Stimulated activated naive B cell treated with anti-CD40 and anti-IgM and Interleukin-4, amounts not matched to agents 10 μg/mL and 1 μg/mL and 100 μg/mL, for 72 hours (primary cell): ENCODE results near the gene CFAP99.

Experiments
- ATAC-seq, 2 donors: fragments of 150-1000 bp; cut with Tn5 transposase; replicated peaks; 2 replicates each; pipeline ENCODE4 v1.10.0; 2021; ENCODE audit warnings: moderate library complexity in 1 of 2
- DNase-seq: peaks from one replicate; pipeline ENCODE4 v3.0.0; 2021
- H3K27ac Mint-ChIP-seq: one replicate; pipeline ENCODE4 v1.8.0; 2022; ENCODE audit warnings: mild to moderate bottlenecking, mixed read lengths
- H3K27me3 Mint-ChIP-seq, 2 donors: one replicate each; pipeline ENCODE4 v1.8.0; 2022; ENCODE audit warnings: mixed read lengths in 2 of 2
- H3K36me3 Mint-ChIP-seq, 2 donors: one replicate each; pipeline ENCODE4 v1.8.0; 2022; ENCODE audit warnings: mixed read lengths in 2 of 2, mild to moderate bottlenecking in 1 of 2
- H3K4me1 Mint-ChIP-seq, 2 donors: one replicate each; pipeline ENCODE4 v1.8.0; 2022; ENCODE audit warnings: mixed read lengths in 2 of 2, mild to moderate bottlenecking in 1 of 2
- H3K4me3 Mint-ChIP-seq, 2 donors: one replicate each; pipeline ENCODE4 v1.8.0; 2022; ENCODE audit warnings: mild to moderate bottlenecking in 2 of 2, mixed read lengths in 2 of 2, moderate library complexity in 1 of 2
- H3K9me3 Mint-ChIP-seq, 2 donors: one replicate each; pipeline ENCODE4 v1.8.0; 2022; ENCODE audit warnings: mixed read lengths in 2 of 2, mild to moderate bottlenecking in 1 of 2

Gene CFAP99

DNA sequence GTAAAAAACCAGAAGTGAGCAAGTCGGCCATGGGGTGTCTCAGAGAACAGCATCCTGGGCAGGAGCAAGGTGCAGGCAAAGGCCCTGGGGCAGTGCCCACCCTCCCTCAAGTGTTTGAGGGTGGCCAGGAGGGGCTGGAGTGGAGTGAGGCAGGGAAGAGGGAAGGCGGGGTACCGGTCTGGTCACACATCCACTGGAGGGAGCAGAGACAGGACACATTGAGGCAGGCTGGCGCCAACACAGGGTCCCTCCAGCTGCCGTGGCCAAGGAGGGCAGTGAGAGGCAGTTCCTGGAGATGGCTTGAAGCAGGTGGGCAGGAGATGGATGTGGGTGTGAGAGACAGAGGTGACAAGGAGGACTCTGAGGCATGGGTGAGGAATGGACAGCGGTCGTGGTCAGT, 29.8 kb downstream of the CFAP99 start:
- H3K4me1 Mint-ChIP-seq, result no peaks in the 10 kb centered on the region
- DNase-seq, result no peak
- no peak overlapping the region for H3K27ac Mint-ChIP-seq
- no peaks in the 10 kb centered on the region for H3K9me3 Mint-ChIP-seq
- no peak for ATAC-seq
- no peak overlapping the region for H3K4me3 Mint-ChIP-seq
- no peaks in the 10 kb centered on the region for H3K36me3 Mint-ChIP-seq
- H3K27me3 Mint-ChIP-seq, result no peaks in the 10 kb centered on the region

DNA sequence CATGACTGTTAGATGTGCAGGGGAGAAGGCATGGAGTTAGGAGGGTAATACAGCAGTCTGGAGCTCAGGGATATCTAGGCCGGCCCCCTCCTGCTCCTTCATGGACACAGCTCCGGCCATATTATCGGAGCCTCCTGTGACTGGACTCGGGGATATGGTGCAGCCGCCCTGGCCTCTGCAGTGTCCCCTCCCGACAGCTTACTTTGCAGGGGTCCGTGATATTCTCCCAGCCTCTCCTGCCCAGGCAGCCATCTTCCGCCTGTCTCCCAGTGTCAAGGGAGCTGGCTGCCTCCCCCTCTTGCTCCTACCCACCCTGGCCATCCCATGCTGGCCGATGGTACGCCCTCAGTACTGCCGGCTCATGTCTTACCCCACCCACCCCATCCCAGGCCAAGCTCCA, 30.3 kb downstream of the CFAP99 start:
- H3K36me3 Mint-ChIP-seq, result no peaks in the 10 kb centered on the region
- H3K4me1 Mint-ChIP-seq, result no peaks in the 10 kb centered on the region
- DNase-seq (no peak), ATAC-seq (no peak)
- H3K9me3 Mint-ChIP-seq, result no peaks in the 10 kb centered on the region
- H3K4me3 Mint-ChIP-seq, result no peak overlapping the region
- no peaks in the 10 kb centered on the region for H3K27me3 Mint-ChIP-seq
- H3K27ac Mint-ChIP-seq, result no peak overlapping the region

DNA sequence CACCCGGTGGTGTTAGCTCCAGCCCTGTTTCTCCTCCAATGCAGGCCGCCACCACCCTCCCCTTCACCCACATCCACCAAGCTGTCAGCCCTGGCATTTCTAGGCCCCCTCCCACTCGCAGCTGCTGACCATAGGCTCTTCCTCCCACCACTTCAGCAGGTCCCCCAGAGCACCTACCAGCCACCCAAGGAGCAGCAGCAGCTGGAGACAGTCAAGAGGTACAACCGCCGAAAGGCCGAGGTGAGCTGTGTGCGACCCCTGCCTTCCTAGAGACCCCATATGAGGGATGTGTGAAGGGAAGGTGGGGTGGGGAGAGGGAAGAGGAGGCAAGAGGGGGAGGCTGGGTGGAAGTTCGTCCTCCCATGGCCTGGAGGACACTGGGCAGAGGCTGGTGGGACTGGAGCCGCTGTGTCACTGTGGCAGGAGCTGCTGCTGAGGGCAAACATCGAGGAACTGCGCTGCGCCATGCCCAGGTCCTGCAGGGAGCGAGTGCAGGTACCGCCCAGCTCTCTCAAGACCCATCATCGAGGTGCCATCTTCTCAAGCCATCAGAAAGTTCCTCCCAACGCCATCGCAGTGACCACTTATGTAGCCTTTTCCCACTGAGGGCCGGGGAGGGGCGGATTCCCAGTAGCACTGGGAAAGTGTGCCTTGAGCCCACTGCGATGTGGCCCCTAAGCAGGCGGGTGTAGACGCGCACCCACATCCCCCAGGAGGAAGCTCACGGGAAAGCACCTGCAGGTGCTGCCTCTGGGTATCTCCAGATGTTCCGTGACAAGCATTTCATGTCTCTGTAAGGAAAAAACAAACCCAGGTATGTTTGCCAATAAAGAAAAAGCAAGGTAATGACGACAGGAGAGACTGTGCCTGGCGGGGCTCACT, 31.0 kb downstream of the CFAP99 start:
- Mint-ChIP-seq H3K9me3 (no peaks in the 10 kb centered on the region), H3K27me3 (no peaks in the 10 kb centered on the region), H3K4me3 (no peak overlapping the region), H3K27ac (no peak overlapping the region), H3K36me3 (no peaks in the 10 kb centered on the region), H3K4me1 (no peaks in the 10 kb centered on the region)
- ATAC-seq (no peak), DNase-seq (no peak)

DNA sequence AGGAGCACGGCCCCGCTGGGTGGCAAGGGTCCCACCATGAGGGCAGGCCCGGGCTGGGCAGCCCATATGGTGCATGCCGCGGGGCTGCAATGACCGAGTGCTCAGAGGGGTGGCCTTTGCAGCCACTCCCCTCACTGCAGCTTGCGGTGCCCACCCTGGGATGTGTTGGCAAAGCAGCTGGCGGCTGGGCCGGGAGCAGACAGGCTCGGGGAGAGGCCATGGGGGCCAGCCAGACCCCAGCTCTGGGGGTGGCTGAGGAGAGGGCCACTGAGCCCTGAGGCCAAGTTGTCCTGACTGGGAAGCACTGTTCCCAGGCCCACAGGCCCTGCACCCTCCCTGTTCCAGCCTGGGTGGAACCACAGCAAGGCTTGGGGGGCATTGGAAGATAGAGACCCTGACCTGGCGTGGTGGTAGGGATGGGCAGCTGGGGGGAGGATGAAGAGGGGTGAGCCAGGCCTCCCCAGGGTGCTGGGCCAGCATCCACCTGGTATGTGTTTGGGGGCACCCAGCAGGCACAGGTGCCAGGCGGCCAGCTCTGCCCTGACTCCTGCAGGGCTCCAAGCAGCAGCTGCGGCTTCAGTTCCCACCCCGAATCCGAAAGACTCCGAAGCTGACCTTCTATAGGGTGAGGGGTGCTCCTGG, 31.8 kb downstream of the CFAP99 start:
- no peak for DNase-seq
- Mint-ChIP-seq H3K4me3 (no peak overlapping the region), H3K36me3 (no peaks in the 10 kb centered on the region), H3K27me3 (no peaks in the 10 kb centered on the region), H3K4me1 (no peaks in the 10 kb centered on the region), H3K9me3 (no peaks in the 10 kb centered on the region), H3K27ac (no peak overlapping the region)
- ATAC-seq, result no peak

DNA sequence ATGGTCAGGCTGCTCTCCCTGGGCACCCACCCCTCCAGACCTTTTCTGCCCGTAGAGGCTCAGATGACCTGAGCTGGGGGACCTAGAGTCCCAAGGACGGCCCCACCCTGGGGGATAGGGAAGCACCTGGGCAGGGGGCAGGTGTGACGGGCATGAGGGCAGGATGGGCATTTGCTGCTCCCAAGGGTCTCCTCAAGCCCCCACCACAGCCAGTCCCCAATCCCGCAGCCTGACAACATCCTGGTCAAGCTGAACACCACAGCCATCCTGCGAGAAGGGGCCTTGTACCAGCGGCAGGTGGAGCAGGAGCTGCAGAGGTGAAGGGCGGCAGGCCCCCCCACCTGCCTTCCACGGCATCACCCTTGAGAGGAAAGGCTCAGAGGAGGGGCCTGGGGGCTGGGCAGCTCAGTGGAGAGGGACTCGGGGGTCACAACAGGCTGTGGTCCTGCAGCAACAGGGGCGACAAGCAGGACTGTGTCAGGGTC, 32.3 kb downstream of the CFAP99 start:
- DNase-seq, result no peak
- Mint-ChIP-seq H3K4me1 (no peaks in the 10 kb centered on the region), H3K9me3 (no peaks in the 10 kb centered on the region), H3K36me3 (no peaks in the 10 kb centered on the region), H3K27me3 (no peaks in the 10 kb centered on the region), H3K27ac (no peak overlapping the region), H3K4me3 (no peak overlapping the region)
- no peak for ATAC-seq

DNA sequence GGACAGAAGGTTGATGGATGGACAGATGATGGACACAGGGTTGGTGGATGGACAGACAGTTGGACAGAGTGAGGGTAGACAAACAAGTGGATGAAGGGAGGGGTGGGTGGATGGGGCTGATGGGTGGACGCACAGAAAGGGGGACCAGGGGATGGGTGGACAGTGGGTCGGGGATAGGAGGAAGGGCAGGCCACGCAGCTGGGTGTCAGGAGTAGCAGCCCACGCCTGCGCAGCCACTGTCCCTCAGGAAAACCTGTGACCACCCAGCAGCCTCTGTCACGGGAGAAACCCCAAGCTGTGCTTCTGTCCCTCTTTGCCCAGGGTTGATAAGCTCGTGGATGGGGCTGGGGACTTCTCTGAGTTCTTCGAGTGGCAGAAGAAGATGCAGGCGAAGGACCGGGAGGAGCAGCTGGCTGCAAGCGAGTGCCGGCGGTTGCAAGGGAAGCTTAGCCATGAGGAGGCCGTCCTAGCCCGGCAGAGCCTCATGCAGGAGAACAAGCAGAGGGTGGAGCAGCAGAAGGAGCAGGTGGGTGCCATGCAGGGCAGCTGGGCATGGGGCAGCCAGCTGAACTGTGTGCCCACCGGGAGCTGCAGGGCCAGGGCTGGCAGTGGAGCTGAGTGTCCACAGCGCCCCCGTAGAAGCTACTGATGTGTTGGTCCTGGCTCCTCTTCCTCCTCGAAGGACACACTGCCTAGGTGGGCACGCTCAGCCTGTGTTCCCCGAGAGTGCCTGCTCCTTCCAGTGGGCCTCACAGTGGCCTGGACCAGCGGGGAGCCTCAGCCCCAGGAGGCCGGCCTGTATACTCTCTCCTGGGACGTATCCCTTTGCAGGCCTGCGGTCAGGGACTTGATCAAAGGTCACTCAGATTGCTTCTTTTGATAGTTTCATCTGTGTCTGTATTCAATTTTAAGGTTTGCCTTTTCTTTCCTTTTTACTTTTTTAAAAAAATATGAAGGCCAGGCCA, 33.3 kb downstream of the CFAP99 start:
- ATAC-seq, result no peak
- Mint-ChIP-seq H3K4me3 (no peak overlapping the region), H3K27me3 (no peaks in the 10 kb centered on the region), H3K36me3 (no peaks in the 10 kb centered on the region), H3K9me3 (no peaks in the 10 kb centered on the region), H3K27ac (no peak overlapping the region), H3K4me1 (no peaks in the 10 kb centered on the region)
- DNase-seq, result no peak

DNA sequence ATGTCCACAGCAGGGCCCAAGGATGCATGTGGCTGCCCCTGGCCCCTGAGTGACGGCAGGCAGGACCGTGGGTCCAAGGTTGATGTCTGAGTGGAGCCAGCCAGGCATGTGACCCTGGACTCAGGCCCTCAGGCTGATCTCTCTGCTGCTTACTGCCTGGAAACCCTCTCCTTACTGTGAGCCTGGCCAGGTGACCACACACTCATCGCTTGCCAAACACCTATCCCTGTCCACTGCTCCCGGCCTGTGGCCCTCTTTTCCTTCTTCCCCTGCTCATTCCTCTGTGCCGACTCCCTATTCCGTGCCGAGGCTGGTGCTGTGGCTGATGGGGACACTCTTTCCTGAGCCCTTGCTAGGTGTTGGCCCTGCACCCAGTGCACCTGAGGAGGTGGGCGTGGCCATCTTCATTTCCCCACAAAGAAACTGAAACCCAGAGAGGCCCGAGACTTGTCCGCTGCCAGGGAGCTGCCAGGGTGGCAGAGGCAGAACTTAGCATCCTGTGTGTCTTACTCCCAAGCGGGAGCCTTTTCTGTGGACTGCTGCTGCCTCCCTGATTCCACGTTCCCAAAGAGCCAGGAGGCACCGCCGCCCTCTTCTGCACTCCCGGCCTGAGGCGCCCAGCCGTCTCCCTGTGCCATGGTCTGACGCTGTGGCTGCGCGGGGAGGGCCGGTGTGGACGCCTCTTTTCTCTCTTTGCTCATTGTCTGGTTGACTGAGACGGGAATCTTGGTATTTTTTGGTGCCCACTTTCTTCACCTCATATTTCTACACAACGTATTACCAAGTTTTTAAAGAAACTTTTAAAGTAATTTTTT, 38.9 kb downstream of the CFAP99 start:
- H3K4me1 Mint-ChIP-seq, result peaks cover 6 to 11% of the 10 kb centered on the region in 2 donors

DNA sequence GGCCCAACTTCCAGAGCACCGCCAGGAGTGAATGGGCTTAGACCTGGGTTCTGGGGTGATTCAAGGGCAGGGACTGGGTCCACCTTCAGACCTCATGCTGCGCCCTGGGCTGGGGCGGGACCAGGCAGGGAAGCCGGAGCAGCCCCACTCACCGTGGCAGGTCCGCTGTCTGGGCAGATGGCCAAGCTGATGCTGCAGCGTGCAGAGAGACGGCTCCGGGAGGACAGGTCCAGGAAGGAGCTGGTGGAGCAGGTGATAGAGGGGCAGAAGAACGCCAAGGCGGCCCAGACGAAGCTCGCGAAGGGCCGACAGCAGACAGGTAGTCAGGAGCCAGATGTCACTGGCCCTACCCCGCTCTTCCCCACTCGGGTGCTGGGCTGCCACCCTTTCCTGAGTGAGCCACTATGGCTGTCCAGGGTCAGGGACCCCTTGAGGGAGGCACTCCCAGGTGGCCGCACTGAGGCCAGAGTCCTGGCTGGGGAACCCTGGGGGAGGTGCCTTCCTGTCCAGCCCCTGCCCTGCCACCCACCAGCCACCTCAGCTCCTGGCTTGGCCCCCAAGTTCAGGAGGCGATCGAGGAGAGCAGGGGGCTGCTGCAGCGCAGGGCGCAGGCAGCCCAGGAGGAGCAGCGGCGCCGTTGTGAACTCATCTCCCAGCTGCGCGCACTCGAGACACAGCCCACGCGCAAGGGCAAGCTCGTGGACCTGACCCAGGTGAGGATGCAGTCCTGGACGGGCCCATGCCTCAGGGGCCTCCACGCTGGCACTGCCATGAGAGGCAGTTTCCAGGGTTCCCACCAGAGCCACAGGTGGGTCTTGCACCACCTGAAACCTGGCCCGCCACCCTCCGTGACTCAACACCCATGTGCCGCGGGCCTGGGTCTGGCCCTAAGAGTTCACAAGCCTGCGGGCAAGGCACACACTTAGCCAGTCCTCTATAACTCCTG, 40.1 kb downstream of the CFAP99 start:
- H3K36me3 Mint-ChIP-seq, result no peaks in the 10 kb centered on the region
- no peaks in the 10 kb centered on the region for H3K9me3 Mint-ChIP-seq
- DNase-seq (no peak), ATAC-seq (no peak)
- H3K4me1 Mint-ChIP-seq, result peaks cover 14 to 21% of the 10 kb centered on the region in 2 donors
- H3K27me3 Mint-ChIP-seq, result peaks cover 14 to 34% of the 10 kb centered on the region in 2 donors
- no peak overlapping the region for H3K27ac Mint-ChIP-seq
- no peak overlapping the region for H3K4me3 Mint-ChIP-seq

More for the DNA sequence above, 38.9 kb downstream of the CFAP99 start:
- ATAC-seq (no peak), DNase-seq (no peak)
- no peak overlapping the region for H3K4me3 Mint-ChIP-seq
- H3K27ac Mint-ChIP-seq, result no peak overlapping the region
- peaks cover 11 to 27% of the 10 kb centered on the region in 2 donors for H3K27me3 Mint-ChIP-seq
- H3K9me3 Mint-ChIP-seq, result no peaks in the 10 kb centered on the region
- no peaks in the 10 kb centered on the region for H3K36me3 Mint-ChIP-seq

DNA sequence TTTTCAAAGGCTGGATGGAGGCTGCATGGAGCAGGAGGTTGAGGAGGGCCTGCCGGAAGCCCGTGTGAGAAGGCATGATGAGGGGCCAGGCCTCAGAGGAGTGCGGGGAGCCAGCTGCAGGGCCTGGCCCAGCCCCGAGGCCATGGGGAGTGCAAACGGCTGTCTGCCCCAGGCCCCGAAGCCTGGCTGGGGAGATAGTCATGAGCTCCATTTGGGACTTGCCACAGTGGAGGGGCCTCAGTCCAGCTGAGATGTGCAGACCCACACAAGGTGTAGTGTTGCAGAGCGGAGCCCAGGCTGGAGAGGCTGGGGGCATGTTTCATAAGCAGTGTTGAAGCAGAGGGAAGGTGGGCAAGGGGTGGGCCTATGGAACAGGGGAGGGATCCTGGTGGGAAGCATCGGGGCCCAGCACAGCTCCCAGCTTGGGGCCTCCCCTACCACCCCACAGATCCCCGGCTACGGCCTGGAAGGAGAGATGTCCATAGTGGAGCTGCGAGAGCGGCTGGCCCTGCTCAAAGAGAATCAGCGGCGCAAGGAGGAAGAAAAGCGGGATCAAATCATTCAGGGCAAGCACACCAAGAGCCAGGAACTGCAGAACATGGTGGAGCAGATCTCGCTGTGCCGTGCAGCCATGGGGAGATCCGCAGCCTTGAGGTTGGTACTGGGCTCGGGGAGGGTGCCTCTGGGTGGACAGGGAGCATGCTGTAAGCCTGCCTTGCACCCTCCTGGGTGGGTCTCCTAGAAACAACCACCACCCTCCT, 41.0 kb downstream of the CFAP99 start:
- no peak overlapping the region for H3K27ac Mint-ChIP-seq

DNA sequence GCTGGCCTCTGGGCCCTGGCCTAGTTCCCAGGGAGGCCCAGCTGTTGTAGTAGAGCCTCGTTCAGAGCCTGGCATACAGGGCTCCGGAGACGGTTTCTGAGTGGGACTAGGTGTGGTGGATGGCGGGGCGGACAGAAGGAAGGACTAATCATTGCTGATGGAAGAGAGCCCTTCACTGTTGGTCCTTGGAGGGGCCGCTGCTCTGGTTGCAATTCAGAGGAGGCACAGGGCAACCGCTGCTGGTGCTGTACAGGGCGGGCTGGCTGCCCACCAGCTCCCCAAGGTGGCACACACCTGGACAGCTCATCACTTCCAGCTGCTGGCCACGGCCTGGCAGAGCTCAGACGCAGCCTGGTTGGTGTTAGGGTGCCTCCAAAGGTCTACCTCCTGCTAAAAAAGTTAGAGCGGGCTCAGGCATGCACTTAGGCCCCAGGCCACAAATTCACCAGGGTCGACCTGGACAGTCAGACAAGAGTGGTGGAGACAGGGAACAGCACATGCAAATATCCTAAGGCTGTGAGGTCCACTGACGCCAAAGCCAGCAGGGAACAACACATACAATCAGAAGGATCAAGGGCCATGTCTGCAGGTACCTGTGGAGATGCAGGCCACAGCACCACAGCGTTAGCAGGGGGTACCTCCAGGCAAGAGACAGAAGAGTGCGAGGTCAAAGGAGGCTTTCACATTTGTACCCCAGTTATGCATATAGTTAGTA, 42.6 kb downstream of the CFAP99 start:
- peak overlapping the region; percentile 52 for H3K27ac Mint-ChIP-seq
- no peaks in the 10 kb centered on the region for H3K36me3 Mint-ChIP-seq
- no peak for DNase-seq
- peaks cover 15 to 34% of the 10 kb centered on the region in 2 donors for H3K27me3 Mint-ChIP-seq
- H3K4me1 Mint-ChIP-seq, result peaks cover 14 to 21% of the 10 kb centered on the region in 2 donors
- ATAC-seq, result no peak
- no peaks in the 10 kb centered on the region for H3K9me3 Mint-ChIP-seq
- peak overlapping the region; percentile 79 to 80 for H3K4me3 Mint-ChIP-seq

More for the DNA sequence above, 41.0 kb downstream of the CFAP99 start:
- Mint-ChIP-seq H3K4me1 (peaks cover 14 to 21% of the 10 kb centered on the region in 2 donors), H3K4me3 (no peak overlapping the region), H3K36me3 (no peaks in the 10 kb centered on the region), H3K9me3 (no peaks in the 10 kb centered on the region), H3K27me3 (peaks cover 15 to 34% of the 10 kb centered on the region in 2 donors)
- ATAC-seq (no peak), DNase-seq (no peak)

DNA sequence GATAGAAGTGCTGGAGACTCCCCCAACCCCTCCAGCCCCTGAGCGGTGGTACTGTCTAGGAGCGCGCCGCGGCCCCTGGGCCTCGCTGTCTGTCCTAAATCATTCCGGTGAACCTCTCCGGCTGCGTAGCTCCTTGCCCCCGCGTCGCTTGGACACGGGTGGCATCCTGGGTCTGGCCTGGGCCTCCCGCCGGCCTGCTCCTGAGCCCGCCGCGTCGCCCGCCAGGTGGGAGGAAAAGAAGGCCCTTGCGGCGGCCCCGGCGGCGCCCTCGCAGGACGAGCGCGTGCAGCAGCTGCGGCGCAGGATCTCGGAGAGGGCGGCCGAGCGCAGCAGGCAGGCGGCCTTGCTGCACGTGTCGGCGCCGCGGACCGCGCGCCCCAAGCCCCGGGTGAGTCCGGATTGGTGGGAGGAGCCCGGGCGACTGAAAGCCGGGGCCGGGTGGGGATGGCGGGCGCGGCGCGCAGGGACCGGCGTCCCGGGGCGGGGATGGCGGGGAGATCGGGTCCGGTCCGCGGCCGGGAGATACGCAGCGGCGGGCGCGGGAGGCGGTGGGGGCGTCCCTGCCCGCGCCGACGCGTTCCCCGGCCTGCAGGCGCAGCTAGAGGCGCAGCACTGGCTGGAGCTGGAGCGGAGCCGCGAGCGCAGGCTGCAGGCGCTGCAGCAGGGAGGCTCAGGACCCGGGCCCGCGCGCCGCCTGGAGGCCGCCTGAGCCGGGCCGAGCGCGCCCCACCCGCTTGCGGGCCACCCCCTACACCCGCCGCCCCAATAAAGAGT, 43.6 kb downstream of the CFAP99 start:
- DNase-seq, result peak; percentile 47
- ATAC-seq, result peak; percentile 96 to 98
- Mint-ChIP-seq H3K4me3 (peak overlapping the region; percentile 79 to 80), H3K4me1 (peaks cover 14 to 21% of the 10 kb centered on the region in 2 donors), H3K36me3 (no peaks in the 10 kb centered on the region), H3K27ac (no peak overlapping the region), H3K27me3 (peaks cover 15 to 34% of the 10 kb centered on the region in 2 donors), H3K9me3 (no peaks in the 10 kb centered on the region)
